ENCODE results near the gene VWCE. TPM values are rescaled to one million over a fixed set of nuclear protein-coding genes. Genes with fewer than 3 reads are reported as not detected.

Gene VWCE
- total RNA-seq, 1 experiment from 2014 or later = 17.7 TPM

GRCh38 chr11:61275191-61275590, 19.9 kb downstream of the VWCE start:
- H3K27me3 ChIP-seq (replicated peaks; ENCODE audit: control insufficient read depth, insufficient read depth, low read length) = no peaks in the 10 kb centered on the region
- H3K36me3 ChIP-seq (ENCODE audit: control insufficient read depth, insufficient read depth, low read length) = no peaks in the 10 kb centered on the region; the same call in 1 of the 2 replicates
- Mint-ChIP-seq H3K4me1 (ENCODE audit: low read depth, unreplicated experiment) (no peaks in the 10 kb centered on the region), H3K36me3 (ENCODE audit: insufficient read depth, unreplicated experiment) (no peaks in the 10 kb centered on the region), H3K27me3 (ENCODE audit: insufficient read depth, unreplicated experiment) (no peaks in the 10 kb centered on the region), H3K9me3 (ENCODE audit: unreplicated experiment) (no peaks in the 10 kb centered on the region), H3K4me3 (ENCODE audit: unreplicated experiment) (no peak overlapping the region), H3K27ac (ENCODE audit: unreplicated experiment) (no peak overlapping the region)
- H3K4me1 ChIP-seq = no peaks in the 10 kb centered on the region
- no peak overlapping the region for H3K4me3 ChIP-seq (ENCODE audit: low read depth, low read length)
- CTCF ChIA-PET = no interaction called here
- no peak for TF ChIP-seq CTCF (IDR thresholded peaks at IDR 0.05; ENCODE audit: insufficient read depth in 1 of 2, low read depth in 1 of 2, low read length in 1 of 2, severe bottlenecking in 1 of 2, unreplicated experiment in 1 of 2)
- no peak for DNase-seq
- intact Hi-C loops (cut with micrococcal nuclease; ENCODE audit: unreplicated experiment) = no loop called here
- BruUV-seq (replicated peaks) = no TSS peak
- POLR2A ChIA-PET = no interaction called here
- H3K9me3 ChIP-seq = no peaks in the 10 kb centered on the region

GRCh38 chr11:61274084-61274483, 21.0 kb downstream of the VWCE start:
- ChIA-PET POLR2A (no interaction called here), CTCF (interaction anchor here (0.5 kb wide), 1 partner anchor 114 kb away, joined by 3 read pairs; no protein-coding TSS in a partner anchor)
- Mint-ChIP-seq H3K9me3 (ENCODE audit: unreplicated experiment) (no peaks in the 10 kb centered on the region), H3K4me3 (ENCODE audit: unreplicated experiment) (no peak overlapping the region), H3K36me3 (ENCODE audit: insufficient read depth, unreplicated experiment) (no peaks in the 10 kb centered on the region), H3K27ac (ENCODE audit: unreplicated experiment) (no peak overlapping the region), H3K27me3 (ENCODE audit: insufficient read depth, unreplicated experiment) (no peaks in the 10 kb centered on the region), H3K4me1 (ENCODE audit: low read depth, unreplicated experiment) (no peaks in the 10 kb centered on the region)
- Histone ChIP-seq H3K36me3 (ENCODE audit: control insufficient read depth, insufficient read depth, low read length) (no peaks in the 10 kb centered on the region; the same call in 1 of the 2 replicates), H3K27me3 (replicated peaks; ENCODE audit: control insufficient read depth, insufficient read depth, low read length) (no peaks in the 10 kb centered on the region), H3K4me3 (ENCODE audit: low read depth, low read length) (no peak overlapping the region), H3K4me1 (no peaks in the 10 kb centered on the region), H3K9me3 (no peaks in the 10 kb centered on the region)
- no TSS peak for BruUV-seq (replicated peaks)
- intact Hi-C loops (cut with micrococcal nuclease; ENCODE audit: unreplicated experiment) = no loop called here
- TF ChIP-seq CTCF (IDR thresholded peaks at IDR 0.05; ENCODE audit: insufficient read depth in 1 of 2, low read depth in 1 of 2, low read length in 1 of 2, severe bottlenecking in 1 of 2, unreplicated experiment in 1 of 2) = no peak
- DNase-seq = no peak

- ChIA-PET POLR2A (no interaction called here), CTCF (interaction anchor here (0.5 to 0.6 kb wide), 2 partner anchors 8 to 113 kb away, joined by 3 read pairs; no protein-coding TSS in a partner anchor)
- DNase-seq = no peak
- intact Hi-C loops (cut with micrococcal nuclease; ENCODE audit: unreplicated experiment) = no loop called here
- Mint-ChIP-seq H3K4me3 (ENCODE audit: unreplicated experiment) (no peak overlapping the region), H3K9me3 (ENCODE audit: unreplicated experiment) (no peaks in the 10 kb centered on the region), H3K4me1 (ENCODE audit: low read depth, unreplicated experiment) (no peaks in the 10 kb centered on the region), H3K36me3 (ENCODE audit: insufficient read depth, unreplicated experiment) (no peaks in the 10 kb centered on the region), H3K27ac (ENCODE audit: unreplicated experiment) (no peak overlapping the region), H3K27me3 (ENCODE audit: insufficient read depth, unreplicated experiment) (no peaks in the 10 kb centered on the region)
- no peaks in the 10 kb centered on the region for H3K9me3 ChIP-seq
- H3K36me3 ChIP-seq (ENCODE audit: control insufficient read depth, insufficient read depth, low read length) = no peaks in the 10 kb centered on the region; the same call in none of the 2 replicates
- TF ChIP-seq CTCF (IDR thresholded peaks at IDR 0.05; ENCODE audit: insufficient read depth in 1 of 2, low read depth in 1 of 2, low read length in 1 of 2, severe bottlenecking in 1 of 2, unreplicated experiment in 1 of 2) = no peak
- no peaks in the 10 kb centered on the region for H3K4me1 ChIP-seq
- H3K27me3 ChIP-seq (replicated peaks; ENCODE audit: control insufficient read depth, insufficient read depth, low read length) = no peaks in the 10 kb centered on the region
- BruUV-seq (replicated peaks) = no TSS peak
- no peak overlapping the region for H3K4me3 ChIP-seq (ENCODE audit: low read depth, low read length)
Measured at GRCh38 chr11:61273178-61274078, 21.7 kb downstream of the VWCE start.

All from Caco-2 (cell line).